Stimulated activated CD4-positive, alpha-beta T cell treated with anti-CD3 and anti-CD28 coated beads, Interleukin-1b, Interleukin-23, amount 100 ng/mL, for 48 hours (primary cell): ENCODE measurements around the gene LINGO1.

Experiments
- DNase-seq: peaks from one replicate; pipeline ENCODE4 v3.0.0-alpha.2; 2020

The LINGO1 gene

DNA sequence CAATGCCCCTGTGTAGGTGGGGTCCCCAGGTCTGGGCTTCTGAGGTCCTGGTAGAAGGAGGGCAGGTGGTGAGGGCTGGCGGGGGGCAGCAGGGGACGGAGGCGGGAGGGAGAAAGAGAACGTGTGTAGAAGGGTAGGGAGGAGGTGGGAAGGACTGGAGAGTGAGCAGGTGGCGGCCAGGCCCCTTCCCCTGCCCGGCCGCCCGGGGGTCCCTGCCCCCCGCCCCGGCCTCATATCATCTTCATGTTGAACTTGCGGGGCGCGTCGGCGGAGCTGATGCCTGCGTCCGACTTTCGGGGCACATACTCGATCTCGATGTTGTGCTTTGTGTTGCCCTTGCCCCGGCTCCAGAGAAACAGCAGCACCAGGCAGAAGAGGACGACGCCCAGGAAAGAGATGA is 18.9 kb downstream of the LINGO1 start:
- no peak for DNase-seq

DNA sequence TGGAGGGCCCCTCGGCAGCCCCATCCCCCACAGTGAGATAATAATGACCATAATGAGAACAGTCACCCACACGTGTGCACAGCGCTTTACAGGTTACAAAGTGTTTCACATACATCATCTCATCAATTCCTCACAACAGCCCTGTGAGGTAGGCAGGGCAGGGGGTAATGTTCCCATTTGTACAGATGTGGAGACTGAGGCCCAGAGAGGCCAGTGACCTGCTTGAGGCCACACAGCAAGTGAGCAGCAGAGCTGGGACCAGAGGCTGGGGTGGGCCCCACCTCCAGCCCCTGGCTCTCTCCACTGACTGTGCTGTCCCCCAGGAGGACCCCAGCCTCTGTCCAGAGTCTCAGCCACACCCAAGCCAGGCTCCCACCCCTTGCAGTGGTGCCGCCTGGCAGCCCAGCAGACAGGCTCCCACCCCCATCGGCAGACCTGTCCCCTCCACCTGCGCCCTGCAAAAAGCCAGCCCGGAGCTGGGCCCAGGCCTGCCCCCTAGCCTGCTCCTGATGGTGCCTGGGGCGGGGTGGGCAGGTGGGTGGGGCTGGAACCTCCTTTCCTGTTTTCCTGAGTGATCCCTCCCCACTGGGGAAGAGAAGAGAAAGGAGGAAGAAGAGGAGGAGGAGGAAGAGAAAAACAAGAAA is 19.6 kb downstream of the LINGO1 start:
- DNase-seq: no peak

DNA sequence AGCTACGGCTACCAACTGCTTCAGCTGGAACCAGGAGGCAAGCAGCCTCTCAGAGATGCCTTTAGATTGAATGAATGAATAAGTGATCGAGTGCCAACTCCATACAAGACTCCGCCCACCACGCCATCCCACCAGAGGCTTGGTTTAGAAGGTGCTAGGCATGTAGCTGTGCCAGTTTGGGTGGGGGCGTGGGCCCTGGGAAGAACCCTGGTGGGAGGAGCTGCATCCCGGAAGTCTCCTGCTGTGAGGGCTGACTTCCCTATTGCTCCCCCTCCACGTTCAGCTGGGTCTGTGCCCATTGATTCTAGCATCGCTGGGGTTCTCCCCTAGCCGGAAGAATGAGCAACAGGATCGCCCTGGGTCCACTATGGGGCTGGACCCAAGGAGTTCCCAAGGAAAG is 20.9 kb downstream of the LINGO1 start:
- DNase-seq: no peak

DNA sequence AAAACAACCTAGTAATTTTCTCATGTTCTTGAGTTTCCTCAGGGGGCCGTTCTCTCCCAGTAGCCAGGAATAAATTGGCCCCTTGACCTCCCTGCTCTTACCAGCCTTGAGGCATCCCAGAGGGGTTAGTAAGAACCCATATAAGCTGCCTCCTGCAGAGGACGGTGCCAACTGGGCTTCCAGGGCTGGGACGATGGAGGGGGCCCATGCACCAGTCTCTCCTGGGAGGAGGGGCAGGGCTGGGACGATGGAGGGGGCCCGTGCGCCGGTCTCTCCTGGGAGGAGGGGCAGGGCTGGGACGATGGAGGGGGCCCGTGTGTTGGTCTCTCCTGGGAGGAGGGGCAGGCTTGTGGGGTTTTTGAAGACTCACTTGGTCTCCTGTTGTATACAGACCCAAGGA is 22.0 kb downstream of the LINGO1 start:
- DNase-seq: no peak

DNA sequence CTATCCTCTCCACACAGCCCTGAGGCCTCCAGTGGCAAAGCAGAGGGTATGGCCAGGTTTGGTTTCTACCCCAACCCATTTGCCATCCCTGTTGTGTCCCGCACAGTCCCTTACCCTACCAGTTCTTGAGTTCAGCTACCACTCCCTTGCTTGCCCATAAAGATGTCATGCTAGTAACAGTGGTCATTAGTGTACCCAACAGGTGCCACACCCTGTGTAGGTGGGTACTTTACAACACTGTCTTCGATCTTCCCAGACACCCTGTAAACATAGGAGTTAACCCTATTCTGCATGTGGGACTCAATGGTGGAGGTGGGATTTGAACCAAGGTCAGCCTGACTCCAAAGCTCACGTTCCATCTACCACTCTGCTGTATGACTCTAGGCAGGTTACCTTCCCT is 23.2 kb downstream of the LINGO1 start:
- no peak for DNase-seq

DNA sequence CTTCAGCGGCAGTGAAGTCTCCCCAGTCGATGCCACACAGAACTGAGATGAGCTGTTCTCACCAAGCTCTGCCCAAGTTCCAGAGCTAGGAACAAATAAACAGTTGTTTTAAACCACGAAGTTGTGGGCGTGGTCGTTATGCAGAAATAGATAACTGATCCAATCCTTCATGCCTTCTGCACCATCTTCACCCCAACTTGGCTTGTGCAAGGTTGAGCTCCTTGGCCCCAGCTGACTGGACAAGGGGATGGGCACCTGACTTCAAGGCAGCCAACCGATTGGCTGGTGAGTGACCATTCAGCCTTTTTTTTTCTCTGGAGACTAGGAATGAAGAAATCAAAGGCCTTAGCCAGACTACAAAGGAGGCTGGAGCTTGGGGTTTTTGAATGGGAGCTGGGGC is 23.9 kb downstream of the LINGO1 start:
- DNase-seq: no peak

DNA sequence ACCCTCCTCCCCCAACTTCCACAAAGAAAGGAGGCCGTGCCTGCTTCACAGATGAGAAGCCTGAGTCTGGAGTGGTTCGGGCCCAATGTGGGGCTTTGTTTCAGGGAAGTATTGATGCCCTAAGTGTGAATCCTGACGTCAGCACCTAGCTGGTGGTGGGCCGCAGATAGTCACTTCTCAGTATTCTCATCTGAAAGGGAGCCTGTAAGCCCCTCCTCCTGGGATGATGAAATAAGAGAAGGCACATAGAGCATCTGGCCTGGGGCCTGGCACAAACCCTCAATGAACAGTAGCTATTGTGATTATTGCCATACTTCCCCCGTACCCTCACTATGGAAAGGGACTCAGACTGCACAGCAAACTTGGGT is 24.8 kb downstream of the LINGO1 start:
- no peak for DNase-seq

DNA sequence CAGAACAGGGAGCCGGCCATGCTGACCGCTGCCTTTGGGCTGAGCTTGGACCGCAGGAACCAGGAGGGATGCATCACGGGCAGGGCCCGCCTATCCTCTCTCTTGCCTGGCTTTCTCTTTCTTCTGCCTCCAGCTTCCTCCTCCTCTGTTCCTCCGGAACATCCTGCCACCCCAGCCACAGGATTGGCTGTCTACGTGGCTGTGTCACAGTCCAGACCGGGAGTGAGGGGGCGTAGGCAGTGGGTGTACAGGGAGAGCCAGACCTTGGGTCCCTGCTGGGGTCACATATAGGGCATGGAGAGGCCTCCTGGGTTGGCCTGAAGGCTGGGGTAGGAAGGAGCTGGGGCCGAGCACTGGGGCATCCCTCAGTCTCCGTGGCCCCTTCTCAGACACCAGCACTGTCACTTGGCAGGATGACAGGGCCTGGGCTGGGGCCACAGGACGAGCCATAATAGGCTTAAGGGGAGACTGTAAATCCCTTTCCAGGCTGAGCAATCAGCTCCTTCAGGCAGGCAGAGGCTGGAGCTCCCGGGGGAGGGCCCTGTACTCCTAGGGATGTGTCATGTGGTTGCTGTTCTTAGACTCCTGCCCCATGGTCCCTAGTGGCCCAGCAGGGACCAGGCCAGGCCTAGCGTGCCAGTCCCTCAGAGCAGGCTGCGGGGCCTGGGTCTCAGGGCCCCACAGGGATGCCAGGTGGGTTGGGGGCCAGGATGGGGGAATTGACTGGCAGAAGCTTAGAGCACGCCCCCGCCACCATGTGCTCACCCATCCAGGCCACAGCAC is 25.4 kb downstream of the LINGO1 start:
- no peak for DNase-seq

DNA sequence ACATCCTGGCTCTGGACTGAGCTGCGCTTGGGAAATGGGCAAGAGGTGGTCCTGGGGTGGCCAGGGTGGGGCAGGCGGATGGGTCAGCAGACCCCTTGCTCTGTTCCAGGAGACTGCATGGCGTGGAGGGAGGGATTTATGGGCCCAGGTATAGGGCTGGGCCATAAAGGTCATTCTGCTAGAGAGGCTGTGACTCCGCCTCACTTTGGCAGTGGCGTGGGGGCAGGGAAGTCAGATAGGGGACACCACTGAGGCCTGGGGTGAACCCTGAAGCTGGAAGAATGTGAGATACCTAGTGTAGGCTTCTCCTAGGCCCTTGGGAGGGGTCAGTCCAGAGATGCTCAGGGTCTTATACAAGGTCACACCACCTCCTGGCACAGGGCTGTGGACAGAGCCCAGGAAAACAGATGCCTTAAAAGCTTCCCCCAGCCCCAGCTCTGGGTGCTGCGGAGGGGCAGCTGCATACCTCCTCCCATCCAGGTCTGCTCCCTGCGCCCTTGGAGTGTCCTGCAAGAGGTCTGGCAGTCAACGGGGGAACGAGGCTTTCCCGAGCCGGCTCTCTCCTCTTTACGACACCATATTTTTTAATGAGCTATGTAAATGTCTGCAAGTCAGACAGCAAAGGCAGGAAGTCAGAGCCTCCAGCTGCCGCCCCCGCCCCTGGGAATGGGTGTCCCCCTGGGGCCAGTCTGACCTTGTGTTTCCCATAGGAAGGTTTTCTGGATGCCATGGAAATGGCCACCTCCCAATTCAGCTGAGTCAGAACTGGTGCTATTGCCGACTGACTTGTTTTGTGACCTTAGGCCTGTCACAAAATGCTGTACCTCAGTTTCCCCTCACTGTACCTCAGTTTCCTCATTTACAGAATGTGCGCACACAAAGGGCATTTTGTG is 26.3 kb downstream of the LINGO1 start:
- DNase-seq: no peak

DNA sequence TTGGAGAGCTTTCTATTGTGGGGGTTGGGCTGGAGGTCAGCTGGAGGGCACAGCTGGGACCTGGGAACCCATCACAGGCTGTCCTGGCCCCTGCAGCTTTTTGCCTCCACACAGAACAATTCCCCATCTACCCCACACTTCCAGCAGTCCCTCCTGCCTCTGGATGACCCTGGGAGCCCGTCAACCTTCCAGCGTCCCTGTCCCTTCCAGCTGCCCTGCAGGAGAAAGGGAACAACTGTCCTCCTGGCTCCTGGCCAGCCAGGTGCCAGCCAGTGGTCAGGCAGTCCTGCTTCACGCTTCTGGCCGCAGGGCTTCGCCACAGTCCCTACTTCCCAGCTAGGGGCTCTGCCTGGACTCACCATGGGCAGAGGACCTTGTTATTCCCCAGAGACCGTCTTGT is 27.2 kb downstream of the LINGO1 start:
- no peak for DNase-seq

DNA sequence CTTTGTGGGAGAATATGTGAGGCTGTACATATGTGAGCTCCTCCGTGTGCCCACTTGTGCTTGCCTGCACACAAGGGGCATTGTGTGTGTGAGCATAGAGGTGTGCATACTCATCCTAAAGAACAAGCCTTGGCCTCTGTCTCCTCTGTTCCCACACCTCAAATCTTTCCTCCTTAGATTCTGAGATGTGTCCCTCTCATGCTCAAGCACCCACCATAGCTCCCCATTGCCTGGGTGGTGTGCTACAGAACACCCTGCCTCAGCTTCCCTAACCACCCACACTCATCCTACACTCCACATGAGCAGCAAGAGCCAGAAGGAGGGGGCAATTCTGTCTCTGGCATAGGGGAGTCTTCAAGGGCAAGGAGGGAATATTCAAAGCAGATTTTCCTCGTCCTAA is 27.7 kb downstream of the LINGO1 start:
- DNase-seq: no peak

DNA sequence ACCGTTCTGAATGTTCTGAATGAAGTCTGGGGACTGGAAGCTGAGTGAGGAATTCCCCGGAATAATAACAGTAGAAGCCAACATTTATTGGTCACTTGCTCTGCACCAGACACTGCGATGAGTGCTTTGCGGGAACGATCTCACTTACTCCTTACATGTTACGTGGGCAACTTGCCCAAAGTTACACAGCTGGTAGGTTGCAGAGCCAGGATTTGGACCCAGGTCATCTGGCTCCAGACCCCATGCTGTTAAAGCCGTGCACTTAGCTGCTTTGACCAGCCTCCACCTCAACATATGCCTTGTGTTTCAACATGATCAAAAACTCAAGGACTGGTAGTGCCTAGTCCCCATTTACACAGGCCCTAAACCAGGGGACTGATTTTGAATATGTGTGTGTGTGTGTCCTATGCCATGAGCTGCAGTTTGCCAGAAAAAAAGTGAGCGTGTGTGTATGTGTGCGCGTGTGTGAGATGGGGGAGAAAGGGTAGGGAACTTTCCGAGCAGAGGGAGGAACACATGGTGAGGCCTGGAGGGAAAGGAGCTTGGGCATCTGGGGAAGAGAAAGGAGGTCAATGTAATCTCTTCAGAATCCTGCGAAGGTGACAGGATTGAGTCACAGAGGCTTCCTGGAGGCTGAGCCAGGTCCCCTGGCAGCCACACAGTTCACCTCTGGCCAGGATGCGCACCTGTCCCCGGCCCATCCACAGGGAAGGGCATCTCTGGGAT is 28.9 kb downstream of the LINGO1 start:
- no peak for DNase-seq

DNA sequence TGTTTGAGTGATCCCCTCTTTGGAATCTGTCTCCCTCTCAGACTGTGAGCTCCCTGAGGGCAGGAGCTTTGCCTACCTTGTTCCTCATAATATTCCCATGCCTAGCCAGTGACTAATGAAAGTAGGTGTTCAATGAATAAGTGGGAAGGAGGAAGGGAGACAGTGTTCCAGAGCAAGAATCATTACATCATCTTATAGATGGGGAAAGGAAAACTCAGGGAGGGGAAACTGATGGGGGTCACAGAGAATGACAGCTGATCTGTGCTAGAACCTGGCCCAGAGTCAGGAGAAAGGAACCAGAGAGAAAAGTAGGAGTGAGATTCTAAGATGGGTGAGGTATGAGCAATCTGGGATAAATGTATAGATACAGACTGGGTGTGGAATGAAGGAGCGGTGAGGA is 29.9 kb downstream of the LINGO1 start:
- no peak for DNase-seq

DNA sequence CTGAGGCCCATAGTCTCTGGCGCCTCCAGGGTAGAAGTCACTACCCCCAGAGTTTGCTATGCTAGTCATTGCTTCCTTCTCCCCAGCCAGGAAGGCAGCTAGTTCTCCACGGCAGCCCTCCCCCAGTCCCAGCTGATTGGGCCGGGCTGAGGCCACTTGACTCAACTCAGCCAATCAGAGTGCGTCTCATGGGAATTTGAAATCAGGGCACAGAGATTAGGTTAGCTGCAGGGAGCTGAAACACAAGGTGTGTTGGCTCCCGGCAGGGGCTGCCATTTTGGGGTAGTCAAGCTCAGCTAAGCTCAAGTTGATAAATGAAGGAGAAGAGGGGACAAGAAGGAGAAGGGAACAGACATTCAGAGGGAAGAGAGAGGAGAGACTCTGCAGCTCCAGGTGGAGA is 32.8 kb downstream of the LINGO1 start:
- DNase-seq: peak; percentile 9

DNA sequence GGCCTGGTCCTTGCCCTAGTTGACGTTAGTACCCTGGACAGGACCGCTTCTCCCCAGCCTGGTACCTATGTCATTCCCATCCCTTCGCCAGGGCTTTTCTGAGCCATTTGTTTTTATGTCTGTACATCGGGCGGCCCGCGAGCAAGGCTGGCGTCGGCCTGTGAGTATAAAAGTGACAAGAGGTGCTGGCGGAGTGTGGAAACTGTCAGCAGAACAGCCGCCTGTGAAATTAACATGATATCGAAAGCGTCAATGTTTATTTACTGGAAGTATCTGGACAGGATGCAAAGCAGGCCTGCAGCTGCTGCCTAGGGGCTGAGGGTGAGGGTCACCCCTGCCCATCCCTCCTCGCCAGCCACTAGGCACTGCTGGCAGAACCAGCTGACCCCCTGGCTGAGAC is 33.4 kb downstream of the LINGO1 start:
- DNase-seq: no peak

DNA sequence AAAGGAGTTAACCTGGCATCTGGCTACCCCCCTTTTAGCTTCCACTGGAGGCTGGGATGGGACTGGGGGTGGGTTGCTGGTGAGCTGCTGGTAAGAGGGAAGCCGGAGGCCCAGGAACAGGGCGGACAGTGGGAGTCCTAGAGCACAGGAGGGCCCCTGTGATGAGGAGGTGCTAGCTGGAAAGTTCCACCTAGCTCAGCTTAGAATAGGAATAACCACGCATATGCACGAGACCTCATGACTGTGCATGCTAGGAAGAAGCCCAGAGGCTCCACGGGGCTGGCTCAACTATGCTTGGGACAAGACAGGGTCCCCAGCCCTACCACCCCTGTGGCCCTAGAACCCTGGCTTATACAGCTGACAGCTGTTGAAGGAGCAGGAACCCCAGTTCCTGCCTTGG is 34.1 kb downstream of the LINGO1 start:
- DNase-seq: no peak

DNA sequence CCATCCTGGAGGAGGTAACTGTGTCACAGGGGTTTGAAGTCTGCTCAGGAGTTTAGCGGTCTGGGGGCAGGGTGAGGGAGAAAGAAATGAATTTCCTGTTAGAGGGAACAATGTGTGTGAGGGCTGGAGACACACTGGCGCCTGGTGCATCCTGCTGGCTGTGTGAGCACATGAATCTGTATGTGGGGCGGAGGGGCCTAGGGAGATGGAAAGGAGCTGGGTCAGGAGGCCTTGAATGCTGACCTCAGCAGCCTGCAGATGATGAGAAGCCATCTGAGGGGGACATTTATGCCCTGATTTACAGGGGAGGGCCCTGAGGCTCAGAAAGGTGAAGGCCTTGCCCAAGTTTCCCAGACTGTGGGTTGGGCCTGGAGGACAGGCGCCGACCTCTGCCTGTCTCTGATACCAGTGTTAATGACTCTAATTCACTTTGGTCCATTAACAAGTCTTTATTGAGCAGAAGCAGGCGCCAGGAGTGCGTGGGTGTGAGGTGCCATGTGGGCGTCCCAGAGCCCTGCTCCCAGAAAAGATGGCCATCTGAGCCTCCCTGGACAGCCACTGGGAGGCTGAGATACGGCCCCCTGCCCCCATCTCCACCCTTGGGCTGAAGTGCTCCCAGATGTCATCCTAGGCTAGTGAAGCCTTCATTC is 34.8 kb downstream of the LINGO1 start:
- no peak for DNase-seq

DNA sequence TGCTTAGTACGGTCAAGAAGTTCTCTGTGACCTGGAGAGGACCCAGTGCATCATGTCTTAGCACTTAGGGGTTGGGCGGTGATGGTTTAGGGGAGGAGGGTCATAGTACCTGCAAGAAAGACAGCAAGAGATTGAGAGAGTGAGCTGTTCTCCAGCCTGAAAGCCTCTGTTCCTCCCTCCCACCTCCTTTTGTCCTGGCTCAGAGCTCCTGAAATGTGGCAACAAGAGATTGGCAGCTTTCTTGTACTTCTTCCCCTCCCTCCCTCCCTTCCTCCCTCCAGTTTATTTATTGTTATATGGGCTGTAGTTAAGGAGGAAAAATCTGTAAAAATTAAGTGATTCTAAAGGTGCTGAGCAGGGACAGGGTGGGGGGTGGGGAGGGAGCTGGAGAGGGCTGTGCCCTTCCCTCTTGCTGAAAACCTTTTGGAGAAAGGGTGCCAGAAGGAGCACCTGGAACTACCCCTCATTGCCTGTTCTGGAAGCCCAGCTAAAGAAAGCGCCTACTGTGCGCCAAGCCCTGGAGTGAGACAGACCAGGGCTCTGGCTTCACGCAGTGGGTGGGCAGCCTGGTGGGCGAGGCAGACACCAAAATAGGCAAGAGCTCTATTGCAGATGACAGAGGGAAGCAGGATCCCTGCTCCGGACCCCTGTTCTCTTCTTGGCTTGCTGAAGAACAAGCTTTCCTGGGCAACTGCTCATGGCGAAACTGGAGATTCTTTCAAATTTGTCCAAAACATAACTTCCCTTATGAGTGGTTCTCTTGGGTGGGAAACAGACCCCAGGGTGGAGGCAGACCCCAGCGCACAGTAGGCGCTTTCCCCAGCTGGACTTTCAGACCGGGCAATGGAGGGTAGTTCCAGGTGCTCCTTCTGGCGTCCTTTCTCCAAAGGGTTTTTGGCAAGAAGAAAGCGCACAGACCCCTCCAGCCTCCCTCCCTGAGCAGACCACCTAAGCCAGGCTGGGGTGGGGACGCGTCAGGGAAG is 35.6 kb downstream of the LINGO1 start:
- DNase-seq: no peak

DNA sequence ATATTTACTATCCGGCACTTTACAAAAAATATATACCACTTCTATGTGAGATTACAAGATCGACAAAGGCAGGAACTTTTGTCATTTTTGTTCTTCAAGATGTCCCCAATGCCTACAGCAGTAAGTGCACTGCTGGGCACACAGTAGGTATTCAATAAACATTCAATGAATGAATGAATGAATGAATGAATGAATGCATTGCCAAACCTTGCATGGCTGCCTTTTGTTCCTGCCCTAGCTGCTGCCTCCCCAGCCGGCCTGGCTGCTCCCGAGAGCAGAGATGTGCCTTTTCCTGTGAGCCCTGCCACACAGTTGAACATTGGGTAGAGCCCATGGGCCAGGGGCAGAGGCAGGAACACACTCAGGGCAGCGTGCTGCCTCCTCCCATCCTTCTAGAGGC is 37.5 kb downstream of the LINGO1 start:
- no peak for DNase-seq

DNA sequence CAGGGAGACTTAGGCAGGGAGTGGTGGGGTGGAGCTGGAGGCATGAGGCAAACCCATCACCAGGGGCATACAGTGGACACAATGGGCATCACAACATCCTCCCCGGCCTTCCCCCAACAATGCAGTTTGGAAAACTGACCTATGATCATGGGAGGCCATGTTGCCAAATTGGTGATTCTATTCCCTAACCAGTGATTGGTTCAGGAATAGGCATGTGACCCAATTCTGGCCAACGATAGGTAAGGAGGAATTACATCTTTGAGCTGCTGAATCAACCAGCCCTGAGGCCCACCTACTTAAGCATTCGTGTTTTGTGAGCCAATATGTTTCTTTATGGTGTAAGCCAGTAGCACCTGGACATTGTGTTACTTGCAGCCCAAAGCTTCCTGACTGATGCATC is 40.0 kb downstream of the LINGO1 start:
- no peak for DNase-seq

DNA sequence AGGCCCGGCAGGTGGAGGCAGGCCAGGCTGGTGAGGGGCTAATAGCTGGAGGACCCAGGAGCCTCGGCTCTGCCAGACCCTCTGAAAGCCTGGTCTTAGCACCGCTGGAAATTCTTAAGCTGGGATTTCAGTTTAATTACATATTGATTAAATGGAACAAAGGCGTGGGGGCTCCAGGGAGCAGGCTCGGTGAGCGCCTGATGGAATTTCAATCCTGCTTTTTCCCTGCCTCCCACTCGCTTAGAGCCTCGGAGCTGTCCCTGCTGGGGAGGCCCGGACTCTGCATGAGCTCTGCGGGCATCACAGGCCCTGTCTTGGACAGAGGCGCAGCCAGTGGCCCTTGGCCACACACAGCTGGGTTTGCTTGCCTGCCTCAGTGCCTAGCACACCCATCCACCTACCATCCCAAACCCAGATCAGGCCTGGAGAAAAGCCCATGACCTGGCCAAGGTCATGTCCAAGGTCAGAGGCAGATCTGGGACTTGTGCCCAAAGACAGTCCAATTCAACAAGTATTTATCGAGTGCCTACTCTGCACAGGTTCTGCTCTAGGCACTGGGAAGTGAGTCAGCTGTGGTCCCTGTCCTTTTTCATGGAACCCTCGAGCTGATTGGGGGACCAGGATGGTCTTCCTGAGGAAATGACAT is 40.6 kb downstream of the LINGO1 start:
- no peak for DNase-seq
